Lung (tissue), 12 donors: ENCODE results near the gene CPT1A. TPM values are rescaled to one million over a fixed set of nuclear protein-coding genes. Genes with fewer than 3 reads are reported as not detected.

ENCODE experiments used
- ATAC-seq: fragments of 200-7000 bp; cut with Tn5 transposase; one replicate; pipeline ENCODE4 v1.9.1; 2020; ENCODE audit warnings: moderate number of reproducible peaks; ENCODE audit not compliant: insufficient read depth, low FRiP score
- DNase-seq, 3 donors: peaks; one replicate each; pipeline ENCODE4 v3.0.0-alpha.2; 2013 to 2017
- H3K27ac ChIP-seq, 2 donors: one replicate each; pipeline ENCODE4 v1.5.1; 2013; ENCODE audit warnings: mild to moderate bottlenecking in 2 of 2, moderate library complexity in 2 of 2, control low read depth in 1 of 2, inconsistent platforms in 1 of 2, low read depth in 1 of 2, low read length in 1 of 2
- H3K27me3 ChIP-seq, 3 donors: one replicate each; pipeline ENCODE4 v1.5.1; 2013; ENCODE audit warnings: low read length in 2 of 3; ENCODE audit not compliant: control insufficient read depth in 3 of 3, insufficient read depth in 3 of 3
- H3K36me3 ChIP-seq, 4 donors: one replicate each; pipeline ENCODE4 v1.5.1; 2013; ENCODE audit warnings: low read length in 4 of 4, mild to moderate bottlenecking in 1 of 4, moderate library complexity in 1 of 4; ENCODE audit not compliant: control insufficient read depth in 4 of 4, insufficient read depth in 4 of 4
- H3K4me1 ChIP-seq, 5 donors: one replicate each; pipeline ENCODE4 v1.5.1; 2013; ENCODE audit warnings: low read length in 5 of 5, mild to moderate bottlenecking in 2 of 5, moderate library complexity in 1 of 5; ENCODE audit not compliant: control insufficient read depth in 5 of 5, insufficient read depth in 5 of 5
- H3K4me3 ChIP-seq: one replicate; pipeline ENCODE4 v1.5.1; 2013; ENCODE audit warnings: mild to moderate bottlenecking, control low read depth, moderate library complexity
- H3K9ac ChIP-seq, 2 donors: one replicate each; pipeline ENCODE4 v1.5.1; 2013; ENCODE audit warnings: low read length in 2 of 2, control low read depth in 1 of 2; ENCODE audit not compliant: insufficient read depth in 1 of 2
- H3K9me3 ChIP-seq, 4 donors: one replicate each; pipeline ENCODE4 v1.5.1; 2013; ENCODE audit warnings: low read length in 3 of 4, mild to moderate bottlenecking in 1 of 4, moderate library complexity in 1 of 4; ENCODE audit not compliant: control insufficient read depth in 4 of 4, insufficient read depth in 3 of 4
- CTCF ChIP-seq: IDR thresholded peaks from 2 replicates; pipeline ENCODE4 v1.5.1; 2012; ENCODE audit warnings: mild to moderate bottlenecking; ENCODE audit errors: control extremely low read depth, extremely low read depth
- WGBS, 2 donors: extraction: QIAGEN DNeasy Blood & Tissue Kit; methylation state at CpG; one replicate each; pipeline ENCODE4 v1.1.7; 2013; 5-methylcytosine and 5-hydroxymethylcytosine counted together
- polyA plus RNA-seq, 2 donors: library from polyadenylated mRNA; stranded (reverse); fragments of 200-250 nt; gene quantifications; one replicate each; pipeline ENCODE4 v1.2.1, GENCODE V29; 2013
- total RNA-seq, 2 donors: library from RNA; depleted of rRNA in 1 of 2; stranded (reverse); fragments of >200 nt in 1 of 2; gene quantifications; one replicate each; pipeline ENCODE4 v1.2.1, GENCODE V29; 2014 to 2021
- donor health status: control.
- donor health status: control.
- donor health status: Bipolar disorder and iron deficiency.
- donor health status: healthy.
- donor health status: DM: yes; HTN: yes; CAD: no.

Gene CPT1A
- total and polyA plus RNA-seq, 4 donors: 17.0 to 51.7 (median 18.4) TPM

GRCh38 chr11:68826726-68827125 lies 15.0 kb downstream of the CPT1A start:
- H3K4me3 ChIP-seq: no peak overlapping the region
- 93 to 94% methylated on average over 9 of the region's 9 CpGs for WGBS, 2 donors
- peaks cover 0 to 9% (median 0%) of the 10 kb centered on the region in 4 donors for H3K36me3 ChIP-seq
- no peak overlapping the region for H3K9ac ChIP-seq
- no peak for ATAC-seq
- no peaks in the 10 kb centered on the region for H3K27me3 ChIP-seq
- TF ChIP-seq CTCF: no peak
- H3K9me3 ChIP-seq: no peaks in the 10 kb centered on the region
- no peak for DNase-seq
- H3K27ac ChIP-seq: no peak overlapping the region
- peaks cover 0 to 19% (median 0%) of the 10 kb centered on the region in 5 donors for H3K4me1 ChIP-seq

DNA sequence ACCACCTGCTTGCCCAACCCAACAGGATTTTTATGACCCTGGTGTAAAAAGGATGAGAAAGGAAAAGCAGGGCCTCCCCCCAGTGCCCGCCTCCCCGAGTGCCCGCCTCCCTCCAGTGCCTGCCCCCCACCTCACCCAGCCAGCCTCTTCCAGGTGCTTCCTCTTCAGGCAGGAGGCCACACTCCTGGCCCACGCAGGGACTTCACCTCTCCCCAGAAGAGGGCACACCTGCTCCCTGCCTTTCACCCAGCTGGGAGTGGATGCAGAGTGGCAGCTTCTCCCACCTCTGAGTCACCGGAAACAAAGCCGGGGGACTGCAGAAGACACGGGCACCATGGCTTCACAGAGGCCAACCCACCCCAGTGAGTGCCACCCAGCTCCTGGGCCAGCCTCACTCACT lies 16.1 kb downstream of the CPT1A start:
- Histone ChIP-seq H3K4me1 (peaks cover 0 to 17% (median 0%) of the 10 kb centered on the region in 5 donors), H3K9ac (no peak overlapping the region), H3K9me3 (no peaks in the 10 kb centered on the region), H3K36me3 (peaks cover 0 to 9% (median 0%) of the 10 kb centered on the region in 4 donors), H3K27me3 (no peaks in the 10 kb centered on the region), H3K4me3 (no peak overlapping the region), H3K27ac (no peak overlapping the region)
- no peak for TF ChIP-seq CTCF
- peak; percentile 11 to 47 (median 25) for DNase-seq
- 25 to 36% methylated on average over 7 of the region's 7 CpGs for WGBS, 2 donors
- ATAC-seq: no peak

GRCh38 chr11:68822546-68822945 lies 19.2 kb downstream of the CPT1A start:
- Histone ChIP-seq H3K4me1 (peaks cover 0 to 3% (median 0%) of the 10 kb centered on the region in 5 donors), H3K4me3 (no peak overlapping the region), H3K36me3 (no peaks in the 10 kb centered on the region), H3K9ac (no peak overlapping the region), H3K27ac (no peak overlapping the region), H3K27me3 (no peaks in the 10 kb centered on the region), H3K9me3 (no peaks in the 10 kb centered on the region)
- TF ChIP-seq CTCF: no peak
- ATAC-seq (no peak), DNase-seq (no peak)
- WGBS, 2 donors: 83 to 95% methylated on average over 5 of the region's 5 CpGs

GRCh38 chr11:68821670-68822069 lies 20.0 kb downstream of the CPT1A start:
- peaks cover 0 to 7% (median 0%) of the 10 kb centered on the region in 5 donors for H3K4me1 ChIP-seq
- no peak for TF ChIP-seq CTCF
- no peak overlapping the region for H3K4me3 ChIP-seq
- peaks cover 0 to 2% (median under 1%) of the 10 kb centered on the region in 4 donors for H3K36me3 ChIP-seq
- no peaks in the 10 kb centered on the region for H3K27me3 ChIP-seq
- no peak overlapping the region for H3K27ac ChIP-seq
- no peak for ATAC-seq
- H3K9ac ChIP-seq: no peak overlapping the region
- no peak for DNase-seq
- 64 to 81% methylated on average over 4 of the region's 4 CpGs for whole genome bisulfite sequencing, 2 donors
- H3K9me3 ChIP-seq: no peaks in the 10 kb centered on the region
